GM19467 (cell line): ENCODE results near the gene FBXO48.

Source experiments
- ATAC-seq: cut with Tn5 transposase; IDR thresholded peaks from one replicate; pipeline ENCODE4 v1.9.1; 2021; ENCODE audit warnings: mild to moderate bottlenecking, moderate library complexity; ENCODE audit not compliant: unreplicated experiment

The FBXO48 gene

DNA sequence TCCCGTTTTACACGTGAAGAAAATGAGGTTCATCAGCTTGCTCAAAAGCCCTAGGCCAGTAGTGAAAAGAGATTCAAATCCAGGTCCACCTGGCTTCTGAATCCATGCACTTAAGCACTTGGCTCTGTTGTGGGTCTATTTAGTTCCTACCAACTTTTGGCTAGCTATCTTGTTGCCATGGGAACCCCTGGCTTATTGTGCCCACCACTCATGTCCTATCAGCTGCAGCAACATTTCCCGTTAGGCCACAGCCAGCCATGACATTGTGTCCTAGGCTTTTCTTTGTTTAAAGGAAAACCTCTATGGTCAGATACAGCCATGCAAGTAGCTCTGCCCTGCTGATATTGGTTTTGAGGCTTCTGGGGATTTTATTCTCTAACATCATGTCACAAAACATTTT lies 52.2 kb downstream of the FBXO48 start:
- ATAC-seq, result no peak

DNA sequence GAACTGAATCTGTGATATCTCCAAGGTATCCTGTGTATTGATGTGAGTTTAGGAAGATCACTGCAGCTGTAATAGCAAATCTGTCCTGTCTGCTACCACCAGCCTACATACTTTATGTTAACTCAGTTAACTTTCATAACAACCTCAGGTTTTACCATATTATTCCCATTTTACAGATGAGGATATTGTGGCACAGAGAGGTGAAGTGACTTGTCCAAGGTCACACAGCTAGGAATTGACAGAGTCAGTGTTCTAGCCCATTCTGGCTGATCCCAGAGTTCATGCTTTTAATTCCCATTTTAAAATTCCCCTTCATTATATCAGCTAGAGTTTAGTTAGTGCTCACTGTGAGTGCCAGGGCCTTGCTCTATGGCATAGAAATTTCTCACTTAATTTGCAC lies 52.6 kb downstream of the FBXO48 start:
- no peak for ATAC-seq

DNA sequence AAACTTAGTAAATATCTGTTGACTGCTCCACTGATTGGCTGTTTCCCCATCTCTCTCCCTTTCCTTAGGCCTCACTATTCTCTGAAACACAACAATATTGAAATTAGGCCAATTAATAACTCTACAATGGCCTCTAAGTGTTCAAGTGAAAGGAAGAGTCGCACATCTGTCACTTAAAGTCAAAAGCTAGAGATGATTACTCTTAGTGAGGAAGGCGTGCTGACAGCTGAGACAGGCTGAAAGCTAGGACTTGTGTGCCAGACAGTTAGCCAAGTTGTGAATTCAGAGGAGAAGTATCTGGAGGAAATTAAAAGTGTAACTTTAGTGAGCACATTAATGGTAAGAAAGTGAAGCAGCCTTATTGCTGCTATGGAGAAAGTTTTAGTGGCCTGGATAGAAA lies 53.6 kb downstream of the FBXO48 start:
- no peak for ATAC-seq

DNA sequence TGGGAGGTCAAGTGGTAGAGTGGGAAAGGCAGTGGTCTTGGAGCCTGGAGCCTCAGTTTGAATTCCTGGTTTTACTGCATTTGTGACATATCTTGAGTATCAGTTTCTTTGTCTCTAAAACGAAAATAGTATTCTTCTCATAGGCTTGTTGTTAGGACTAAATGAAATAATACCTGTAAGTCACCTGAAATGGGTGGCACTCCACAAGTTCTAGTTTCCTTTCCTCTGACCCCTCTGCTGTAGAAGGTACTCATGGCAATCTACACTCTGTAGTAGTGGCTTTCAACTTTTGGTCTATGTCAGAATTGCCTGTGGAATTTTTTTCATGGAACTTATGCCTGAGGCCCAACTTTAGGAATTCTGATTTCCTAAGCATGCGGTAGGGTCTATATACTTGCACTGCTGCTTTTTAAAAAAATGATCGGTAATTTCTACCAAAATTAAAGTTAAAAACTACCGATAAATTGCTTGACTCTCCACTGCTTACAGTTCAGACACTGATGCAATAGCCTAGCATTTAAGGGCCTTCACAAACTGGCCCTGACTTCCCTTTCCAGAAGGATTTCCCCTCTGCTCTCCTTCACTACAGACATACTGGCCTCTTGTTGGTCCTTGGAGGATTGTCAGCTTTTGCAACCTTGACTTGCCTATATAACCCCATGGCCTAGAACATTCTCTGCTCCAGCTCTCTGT lies 54.8 kb downstream of the FBXO48 start:
- ATAC-seq, result peak; percentile 40

DNA sequence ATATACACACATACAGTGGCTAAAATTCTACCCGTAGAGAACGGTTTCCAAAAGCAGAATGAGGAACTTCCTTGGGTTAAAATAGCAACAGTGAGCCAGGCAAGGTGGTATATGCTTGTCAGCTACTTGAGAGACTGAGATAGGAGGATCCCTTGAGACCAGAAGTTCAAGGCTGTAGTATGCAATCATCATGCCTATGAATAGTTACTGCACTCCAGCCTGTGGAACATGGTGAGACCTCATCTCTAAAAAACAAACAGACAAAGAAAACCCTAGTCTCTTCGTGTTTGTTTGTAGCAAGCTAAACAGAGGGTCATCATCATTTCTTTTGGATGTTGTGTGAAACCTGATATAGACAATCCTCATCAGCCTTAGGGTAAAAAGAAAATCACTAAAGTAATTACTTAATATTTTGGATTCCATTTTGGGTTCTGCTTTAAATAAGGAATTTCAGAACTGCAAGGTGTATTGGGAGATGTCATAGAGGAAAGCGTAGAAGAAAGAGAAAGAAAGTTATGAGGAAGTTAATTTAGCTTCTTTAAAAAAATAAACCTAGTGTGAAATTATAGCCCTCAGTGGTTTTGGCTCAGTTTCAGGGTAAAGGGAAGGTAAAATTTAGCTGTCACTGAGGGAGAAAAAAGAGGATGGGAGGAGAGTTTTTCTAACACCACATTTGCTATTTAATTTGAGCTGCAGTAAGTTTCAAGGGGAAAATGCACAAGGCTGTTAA lies 55.5 kb downstream of the FBXO48 start:
- ATAC-seq, result peak; percentile 90
